CD4-positive, alpha-beta T cell treated with Interleukin-21 for 1 hour (primary cell): Measurements from ENCODE around the gene HECTD3.

ENCODE experiments used
- DNase-seq: peaks from one replicate; pipeline ENCODE4 v3.0.0-alpha.2; 2020

HECTD3 gene

GRCh38 chr1:45010855-45011811 lies at the start of gene HECTD3:
Gene HECTD3 (minus strand): TSS chr1:45011324. CDS start chr1:45011257, 67 bp downstream.
- peak; percentile 78 for DNase-seq

GRCh38 chr1:45059829-45060228 lies 48.7 kb upstream of the HECTD3 start:
- no peak for DNase-seq

- DNase-seq = no peak
These were observed 46.4 kb upstream of the HECTD3 start for GRCh38 chr1:45057542-45057941.

DNA sequence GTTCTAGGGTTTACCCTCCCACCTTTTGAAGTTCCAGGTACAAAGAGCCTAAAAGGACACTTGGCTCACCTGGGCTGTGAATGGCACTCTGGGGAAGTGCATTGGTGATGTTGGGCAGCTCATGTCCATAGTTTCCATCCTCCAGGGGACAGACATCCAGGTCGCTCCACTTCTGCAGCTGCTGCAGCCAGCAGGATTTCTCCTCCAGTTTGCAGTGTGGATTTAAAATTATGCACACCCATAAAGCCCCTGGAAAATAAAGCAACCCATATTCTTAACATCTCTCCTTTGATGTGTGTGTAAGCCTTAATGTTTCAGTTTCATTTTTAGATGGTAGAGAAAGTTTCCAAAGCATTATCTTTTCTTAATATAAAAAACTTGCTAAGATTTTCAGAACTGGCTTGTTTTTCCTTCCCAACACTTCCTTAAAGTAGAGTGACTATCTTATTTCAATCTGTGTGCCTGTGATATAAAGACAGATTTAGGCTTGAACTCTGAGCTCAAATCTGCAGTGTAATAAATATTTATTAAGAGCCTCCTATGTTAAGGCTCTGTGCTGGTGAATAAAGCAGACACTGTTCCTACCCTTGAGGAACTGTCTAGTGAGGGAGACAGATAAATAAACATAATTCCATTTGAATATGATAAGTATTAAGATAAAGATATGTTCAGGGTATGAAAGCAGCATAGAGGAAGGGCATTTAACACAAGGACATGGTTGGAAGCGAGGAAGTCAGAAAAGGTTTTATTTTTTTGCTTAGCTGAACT lies 40.1 kb upstream of the HECTD3 start:
- peak; percentile 16 for DNase-seq

- DNase-seq = no peak
These were observed 35.9 kb upstream of the HECTD3 start for GRCh38 chr1:45047032-45047431.

DNA sequence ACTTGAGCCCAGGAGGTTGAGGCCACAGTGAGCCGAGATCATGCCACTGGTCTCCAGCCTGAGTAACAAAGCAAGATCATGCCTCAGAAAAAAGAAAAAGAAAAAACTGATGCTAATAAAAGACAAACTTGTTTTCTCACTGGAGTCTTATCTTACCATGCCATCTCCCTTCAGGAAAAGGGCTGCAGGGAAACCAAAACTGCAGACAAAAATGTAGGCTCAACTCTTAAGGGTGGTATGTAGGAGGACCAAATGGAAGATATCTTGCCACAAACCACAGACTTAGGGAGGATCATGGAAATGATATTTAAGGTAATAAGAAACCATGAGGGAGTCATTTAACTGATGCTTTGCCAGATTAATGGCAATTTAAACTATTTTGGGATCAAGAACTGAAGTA lies 33.8 kb upstream of the HECTD3 start:
- DNase-seq = no peak

- no peak for DNase-seq
These were observed 32.0 kb upstream of the HECTD3 start for GRCh38 chr1:45043094-45043493.

- no peak for DNase-seq
These were observed 29.2 kb upstream of the HECTD3 start for GRCh38 chr1:45040297-45040696.

DNA sequence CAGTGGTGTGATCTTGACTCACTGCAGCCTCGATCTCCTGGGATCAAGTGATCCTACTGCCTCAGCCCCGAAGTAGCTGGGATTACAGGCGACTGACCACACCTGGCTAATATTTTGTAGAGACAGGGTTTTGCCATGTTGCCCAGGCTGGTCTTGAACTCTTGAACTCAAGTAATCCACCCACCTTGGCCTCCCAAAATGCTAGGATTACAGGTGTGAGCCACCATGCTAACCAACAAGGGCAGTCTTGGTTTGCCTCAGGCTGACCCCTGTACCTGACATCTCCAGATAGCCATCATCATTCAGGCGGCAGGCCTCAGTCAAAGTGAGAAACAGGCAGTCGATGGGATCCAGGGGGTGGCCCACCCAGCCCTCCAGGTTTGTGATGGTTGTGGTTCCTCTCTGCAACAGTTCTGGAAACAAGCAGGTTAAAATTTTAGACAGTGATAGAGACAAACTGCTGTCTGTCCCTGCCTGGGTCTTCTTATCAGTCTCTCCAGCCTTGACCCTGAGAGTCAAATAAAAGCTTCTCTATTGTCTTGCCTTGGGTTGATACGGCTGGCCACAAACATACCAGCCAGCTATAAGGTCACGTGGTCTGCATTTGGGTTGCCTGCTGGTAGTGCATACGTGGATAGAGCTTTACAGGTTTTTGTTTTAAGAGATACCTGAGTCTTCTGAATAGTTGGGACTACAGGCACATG lies 27.7 kb upstream of the HECTD3 start:
- DNase-seq = no peak

- no peak for DNase-seq
These were observed 27.1 kb upstream of the HECTD3 start for GRCh38 chr1:45038240-45038639.

DNA sequence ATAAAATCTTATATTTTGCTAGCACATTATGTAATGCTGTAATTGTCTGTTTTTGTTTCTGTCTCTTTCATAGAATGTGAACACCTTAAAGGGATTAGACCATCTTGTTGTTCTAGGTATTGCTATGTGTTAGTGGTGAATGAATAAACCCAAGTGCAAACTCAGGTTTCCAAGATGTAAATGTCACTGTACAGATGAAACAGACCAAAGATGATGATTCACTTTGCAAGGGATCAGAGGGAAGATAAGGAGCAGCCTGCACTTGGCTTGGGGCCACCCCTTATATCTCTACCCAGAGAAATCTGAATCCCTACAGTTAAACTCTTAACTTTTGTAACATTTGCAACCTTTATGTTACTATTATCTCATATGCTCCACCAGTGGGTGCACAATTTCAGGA lies 26.3 kb upstream of the HECTD3 start:
- no peak for DNase-seq

DNA sequence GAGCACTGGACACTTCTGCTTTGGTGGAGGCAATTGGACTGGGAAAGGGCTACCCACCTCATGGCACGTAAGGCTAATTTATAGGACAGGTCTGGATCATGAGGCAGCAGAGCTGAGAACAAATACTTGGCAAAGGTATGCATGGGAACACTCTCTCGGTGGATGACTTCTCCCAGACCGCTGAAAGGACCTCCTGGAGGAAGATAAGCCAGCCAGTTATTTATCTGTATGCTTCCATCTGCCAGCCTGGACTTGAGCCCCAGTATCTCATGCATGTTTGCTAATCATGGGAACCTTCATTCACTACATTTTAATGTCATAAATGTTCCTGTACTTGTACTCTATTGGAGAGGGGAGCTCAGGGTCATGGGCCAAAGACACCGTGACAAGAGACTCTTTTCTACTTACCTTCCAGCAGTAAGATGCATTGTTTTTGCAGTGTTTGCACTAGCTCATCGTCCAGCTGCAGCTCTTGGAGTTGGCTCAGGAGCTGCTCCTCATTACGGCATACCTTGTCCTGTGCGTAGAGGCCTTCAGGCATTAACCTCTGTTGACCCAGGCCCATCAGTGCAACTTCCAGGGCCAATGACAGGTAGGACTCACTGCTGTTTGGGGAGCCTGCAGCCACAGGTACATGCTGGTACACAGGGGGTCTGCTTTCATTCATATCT lies 24.6 kb upstream of the HECTD3 start:
- DNase-seq = no peak

DNA sequence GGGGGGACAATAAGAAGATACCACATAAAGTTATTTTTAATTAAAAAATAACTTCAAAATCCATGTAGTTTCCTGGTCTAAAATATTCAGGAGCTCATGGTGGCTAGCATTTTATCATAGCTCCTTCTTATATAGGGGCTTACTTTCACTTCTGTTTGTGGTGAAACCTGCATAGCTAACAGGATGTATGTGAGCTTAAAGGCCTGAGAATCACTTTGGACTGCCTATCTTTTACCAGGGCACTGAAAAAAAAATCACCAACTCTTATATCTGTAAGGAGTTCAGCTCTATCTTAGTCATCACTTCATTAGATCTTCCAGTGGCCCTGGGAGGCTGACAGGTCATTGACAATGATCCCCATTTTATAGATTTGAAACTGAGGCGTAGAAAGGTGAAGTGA lies 22.2 kb upstream of the HECTD3 start:
- DNase-seq = no peak

DNA sequence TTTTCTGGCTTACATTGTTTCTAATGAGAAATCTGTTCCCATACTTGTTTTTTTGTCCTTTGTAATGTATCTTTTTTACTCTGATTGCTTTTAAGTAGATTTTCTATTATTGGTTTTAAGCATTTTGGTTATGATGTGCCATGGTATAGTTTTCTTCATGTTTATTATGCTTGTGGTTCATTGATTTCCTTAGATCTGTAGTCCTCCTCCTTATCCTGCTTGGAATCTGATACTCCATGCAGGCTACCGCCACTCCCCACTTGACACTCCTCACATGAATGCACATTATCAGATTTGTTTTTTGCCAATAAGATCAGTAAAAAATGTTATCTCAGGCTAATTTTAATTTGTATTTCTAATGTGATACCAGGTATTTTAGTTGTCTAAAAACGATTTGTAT lies 21.7 kb upstream of the HECTD3 start:
- no peak for DNase-seq

DNA sequence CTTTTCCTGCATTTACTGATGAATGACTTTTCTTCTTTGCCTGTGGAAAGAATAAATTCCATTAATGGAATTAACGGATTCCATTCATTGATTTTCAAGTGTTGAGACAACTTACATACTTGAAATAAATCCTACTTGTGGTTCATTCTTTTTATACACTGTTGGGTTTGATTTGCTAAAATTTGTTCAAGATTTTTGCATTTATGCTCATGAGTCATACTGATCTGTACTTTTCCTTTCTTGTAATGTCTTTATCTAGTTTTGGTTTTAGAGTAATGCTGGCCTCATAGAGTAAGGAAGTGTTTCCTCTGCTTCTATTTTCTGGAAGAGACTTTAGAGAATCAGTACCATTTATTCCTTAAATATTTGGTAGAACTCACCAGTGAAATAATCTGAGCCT lies 15.3 kb upstream of the HECTD3 start:
- DNase-seq = no peak

DNA sequence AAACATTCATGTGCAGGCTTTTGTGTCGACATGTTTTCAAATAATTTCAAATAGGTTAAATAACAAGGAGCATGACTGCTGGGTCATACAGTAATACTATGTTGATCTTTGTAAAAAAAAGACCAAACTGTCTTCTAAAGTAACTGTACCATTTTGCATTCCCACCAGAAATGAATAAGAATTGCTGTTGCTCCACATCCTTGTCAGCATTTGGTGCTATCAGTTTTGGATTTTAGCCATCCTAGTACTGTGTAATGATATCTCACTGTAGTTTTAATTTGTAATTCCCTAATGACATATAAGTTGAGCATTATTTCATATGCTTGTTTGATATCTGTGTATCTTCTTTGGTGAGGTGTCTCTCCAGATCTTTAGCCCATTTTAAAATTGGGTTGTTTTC lies 12.5 kb upstream of the HECTD3 start:
- DNase-seq = no peak

GRCh38 chr1:45018599-45019230 lies 7.6 kb upstream of the HECTD3 start:
- DNase-seq = peak; percentile 65

GRCh38 chr1:45016767-45017166 lies 5.6 kb upstream of the HECTD3 start:
- DNase-seq = no peak

DNA sequence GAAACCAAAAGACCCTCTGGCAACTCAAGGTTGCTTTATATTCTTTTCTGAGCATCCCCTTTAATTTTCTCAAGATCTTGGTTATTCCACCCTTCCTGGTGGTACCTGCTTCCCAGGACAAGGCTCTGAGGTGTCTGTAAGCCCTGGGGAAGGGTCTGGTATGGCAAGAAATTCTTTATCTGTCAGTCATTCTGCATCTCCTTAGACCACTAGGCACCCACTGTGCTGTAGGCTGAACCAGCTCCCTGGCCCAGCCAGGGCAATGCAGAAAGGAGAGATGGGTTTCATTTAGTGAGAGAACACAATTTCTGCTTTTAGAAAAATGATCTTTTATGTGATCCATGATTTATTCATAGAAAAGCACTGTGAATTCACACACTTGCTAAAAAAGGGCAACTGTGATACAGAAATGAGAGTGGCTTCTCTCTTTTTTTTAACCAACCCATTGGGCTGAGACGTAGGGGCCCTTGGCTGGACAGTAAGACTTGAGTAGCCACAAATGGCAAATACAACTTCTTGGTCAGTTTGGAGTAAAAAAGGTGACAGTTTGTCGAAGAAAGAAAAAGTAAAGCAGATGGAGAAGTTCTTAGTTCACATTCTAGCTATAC lies 5.1 kb upstream of the HECTD3 start:
- no peak for DNase-seq

GRCh38 chr1:45015683-45016082 lies 4.6 kb upstream of the HECTD3 start:
- DNase-seq = no peak

DNA sequence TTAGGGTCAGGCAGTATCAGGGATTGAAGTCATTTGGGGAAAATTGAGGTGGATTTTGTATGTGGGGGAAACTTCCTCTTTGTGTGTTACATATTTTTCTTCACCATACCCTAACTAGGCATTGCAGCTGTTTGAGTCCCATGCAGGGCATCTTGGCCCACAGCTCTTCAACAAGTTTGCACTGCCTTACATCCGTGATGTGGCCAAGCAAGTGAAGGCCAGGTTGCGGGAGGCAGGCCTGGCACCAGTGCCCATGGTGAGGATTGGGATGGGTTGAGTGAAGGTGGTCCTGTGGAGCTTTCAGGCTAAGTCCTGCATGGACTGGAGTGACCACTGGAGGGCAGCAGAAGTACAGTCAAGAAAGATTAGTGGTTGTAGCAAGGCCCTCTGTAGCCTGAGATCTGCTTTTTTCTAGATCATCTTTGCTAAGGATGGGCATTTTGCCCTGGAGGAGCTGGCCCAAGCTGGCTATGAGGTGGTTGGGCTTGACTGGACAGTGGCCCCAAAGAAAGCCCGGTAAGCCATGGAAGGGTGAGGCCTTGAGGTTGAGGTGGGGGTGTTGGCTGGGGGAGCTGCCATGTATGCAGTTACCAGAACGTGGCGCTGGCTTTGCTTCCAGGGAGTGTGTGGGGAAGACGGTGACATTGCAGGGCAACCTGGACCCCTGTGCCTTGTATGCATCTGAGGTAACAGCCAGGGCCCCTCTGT lies 3.4 kb upstream of the HECTD3 start:
- peak; percentile 86 for DNase-seq
